H9 (cell line): Measurements from ENCODE around the gene MRAP2. TPM values are rescaled to one million over a fixed set of nuclear protein-coding genes. Genes with fewer than 3 reads are reported as not detected.
"Not testable (repeated sequence)": the region's sequence is repeated elsewhere in the genome, so short reads cannot be mapped to it uniquely, and the experiment has no call there.

ENCODE experiments used
- DNase-seq: peaks from one replicate; pipeline ENCODE4 v3.0.0-alpha.2; 2017
- H2AFZ ChIP-seq: one replicate; pipeline ENCODE4 v1.6.1; 2013; ENCODE audit warnings: mild to moderate bottlenecking, low read length, control low read depth, moderate library complexity
- H2AK5ac ChIP-seq: 2 replicates; pipeline ENCODE4 v1.6.1; 2013; ENCODE audit warnings: low read length, control low read depth, mixed read lengths; ENCODE audit not compliant: insufficient read length
- H2BK120ac ChIP-seq: one replicate; pipeline ENCODE4 v1.6.1; 2013; ENCODE audit warnings: low read depth, mild to moderate bottlenecking, low read length, control low read depth, inconsistent platforms; ENCODE audit not compliant: poor library complexity, severe bottlenecking
- H2BK12ac ChIP-seq: 2 replicates; pipeline ENCODE4 v1.6.1; 2013; ENCODE audit warnings: low read length, control low read depth, mixed read lengths, low read depth; ENCODE audit not compliant: insufficient read length
- H2BK15ac ChIP-seq: 2 replicates; pipeline ENCODE4 v1.6.1; 2013; ENCODE audit warnings: low read depth, low read length, control low read depth
- H2BK20ac ChIP-seq: one replicate; pipeline ENCODE4 v1.6.1; 2013; ENCODE audit warnings: low read depth, mild to moderate bottlenecking, low read length, control low read depth, inconsistent platforms; ENCODE audit not compliant: poor library complexity, severe bottlenecking
- H2BK5ac ChIP-seq: 2 replicates; pipeline ENCODE4 v1.6.1; 2013; ENCODE audit warnings: low read length, control low read depth, mixed read lengths; ENCODE audit not compliant: insufficient read length
- H3K14ac ChIP-seq: 2 replicates; pipeline ENCODE4 v1.6.1; 2013; ENCODE audit warnings: low read length, control low read depth; ENCODE audit not compliant: insufficient read depth
- H3K18ac ChIP-seq: 2 replicates; pipeline ENCODE4 v1.6.1; 2013; ENCODE audit warnings: low read depth, mild to moderate bottlenecking, mixed read lengths, low read length, control low read depth; ENCODE audit not compliant: insufficient read length
- H3K23ac ChIP-seq: 2 replicates; pipeline ENCODE4 v1.6.1; 2013; ENCODE audit warnings: low read length, control low read depth, mixed read lengths, low read depth; ENCODE audit not compliant: insufficient read length
- H3K23me2 ChIP-seq: 2 replicates; pipeline ENCODE4 v1.6.1; 2013; ENCODE audit warnings: low read depth, mild to moderate bottlenecking, mixed read lengths, low read length, control low read depth; ENCODE audit not compliant: insufficient read length, poor library complexity, severe bottlenecking
- H3K27ac ChIP-seq: 2 replicates; pipeline ENCODE4 v1.5.1; 2013; ENCODE audit warnings: low read length, control low read depth, mixed read lengths, low read depth; ENCODE audit not compliant: insufficient read length
- H3K27me3 ChIP-seq: 2 replicates; pipeline ENCODE4 v1.6.1; 2013; ENCODE audit warnings: low read length, control low read depth, inconsistent platforms; ENCODE audit not compliant: insufficient read depth
- H3K4ac ChIP-seq: 2 replicates; pipeline ENCODE4 v1.6.1; 2013; ENCODE audit warnings: low read depth, mild to moderate bottlenecking, control low read depth, inconsistent platforms, low read length, moderate library complexity
- H3K4me1 ChIP-seq: 2 replicates; pipeline ENCODE4 v1.6.1; 2013; ENCODE audit warnings: low read length, control low read depth, inconsistent platforms; ENCODE audit not compliant: insufficient read depth
- H3K4me2 ChIP-seq: 2 replicates; pipeline ENCODE4 v1.6.1; 2013; ENCODE audit warnings: low read length, control low read depth, mixed read lengths; ENCODE audit not compliant: insufficient read length, insufficient read depth
- H3K56ac ChIP-seq: 2 replicates; pipeline ENCODE4 v1.6.1; 2013; ENCODE audit warnings: low read depth, mild to moderate bottlenecking, mixed read lengths, low read length, control low read depth; ENCODE audit not compliant: insufficient read length
- H3K79me1 ChIP-seq: 2 replicates; pipeline ENCODE4 v1.6.1; 2013; ENCODE audit warnings: low read depth, mild to moderate bottlenecking, moderate library complexity, low read length, control low read depth, inconsistent platforms; ENCODE audit not compliant: insufficient read depth, poor library complexity, severe bottlenecking
- H3K79me2 ChIP-seq: 2 replicates; pipeline ENCODE4 v1.6.1; 2013; ENCODE audit warnings: low read length, control low read depth, inconsistent platforms; ENCODE audit not compliant: insufficient read depth
- H3K9ac ChIP-seq: 2 replicates; pipeline ENCODE4 v1.6.1; 2013; ENCODE audit warnings: low read length, control low read depth, mixed read lengths; ENCODE audit not compliant: insufficient read length; ENCODE audit errors: extremely low read depth
- H3K9me3 ChIP-seq: one replicate; pipeline ENCODE4 v1.6.1; 2013; ENCODE audit warnings: low read depth, low read length, inconsistent platforms; ENCODE audit not compliant: control insufficient read depth
- H3T11ph ChIP-seq: one replicate; pipeline ENCODE4 v1.6.1; 2013; ENCODE audit warnings: mild to moderate bottlenecking, low read length, control low read depth, inconsistent platforms
- H4K20me1 ChIP-seq: one replicate; pipeline ENCODE4 v1.6.1; 2013; ENCODE audit not compliant: control insufficient read depth, insufficient read length, insufficient read depth
- H4K5ac ChIP-seq: 2 replicates; pipeline ENCODE4 v1.6.1; 2013; ENCODE audit warnings: low read depth, mild to moderate bottlenecking, mixed read lengths, low read length, control low read depth; ENCODE audit not compliant: insufficient read length
- H4K8ac ChIP-seq: replicated peaks from 2 replicates; pipeline ENCODE4 v1.6.1; 2013; ENCODE audit warnings: low read length, control low read depth, mixed read lengths, low read depth; ENCODE audit not compliant: insufficient read length
- H4K91ac ChIP-seq: 2 replicates; pipeline ENCODE4 v1.6.1; 2013; ENCODE audit warnings: low read depth, mild to moderate bottlenecking, moderate library complexity, mixed read lengths, low read length, control low read depth; ENCODE audit not compliant: insufficient read length
- H3K27ac Mint-ChIP-seq, 3 experiments: 2 replicates in 2 of 3; 3 replicates in 1 of 3; pipeline ENCODE4 v1.8.0; 2020 to 2021; ENCODE audit warnings: mixed read lengths in 3 of 3, mild to moderate bottlenecking in 1 of 3, moderate library complexity in 1 of 3
- H3K27me3 Mint-ChIP-seq: 2 replicates; pipeline ENCODE4 v1.8.0; 2021; ENCODE audit warnings: low read depth, mild to moderate bottlenecking, moderate library complexity, mixed read lengths
- H3K36me3 Mint-ChIP-seq, 3 experiments: 2 replicates in 2 of 3; 3 replicates in 1 of 3; pipeline ENCODE4 v1.8.0; 2020 to 2021; ENCODE audit warnings: low read depth in 3 of 3, mixed read lengths in 3 of 3; ENCODE audit not compliant: insufficient read depth in 1 of 3
- H3K4me1 Mint-ChIP-seq, 2 experiments: 2 replicates each; pipeline ENCODE4 v1.8.0; 2020; ENCODE audit warnings: mixed read lengths in 2 of 2
- H3K4me3 Mint-ChIP-seq, 2 experiments: 2 replicates in 1 of 2; 3 replicates in 1 of 2; pipeline ENCODE4 v1.8.0; 2020 to 2021; ENCODE audit warnings: mild to moderate bottlenecking in 2 of 2, mixed read lengths in 2 of 2, moderate library complexity in 1 of 2
- H3K9me3 Mint-ChIP-seq, 2 experiments: 2 replicates in 1 of 2; 3 replicates in 1 of 2; pipeline ENCODE4 v1.8.0; 2020; ENCODE audit warnings: mild to moderate bottlenecking in 2 of 2, mixed read lengths in 2 of 2, moderate library complexity in 1 of 2
- WGBS: extraction: QIAGEN DNeasy Blood & Tissue Kit; methylation state at CpG from one replicate; pipeline ENCODE4 v1.1.7; 2013; ENCODE audit warnings: missing lambda C conversion rate, low lambda C conversion rate, mixed read lengths; ENCODE audit not compliant: insufficient read length; ENCODE audit errors: extremely low coverage; 5-methylcytosine and 5-hydroxymethylcytosine counted together
- total RNA-seq: library from RNA; stranded (reverse); gene quantifications from 2 replicates; pipeline ENCODE4 v1.2.1, GENCODE V29; 2021
- TF ChIP-seq, protein P1 (sequence below): fragments of 200-600 bp; sonication (generic); conservative IDR thresholded peaks from 3 replicates; pipeline ENCODE4 v1.8.0; 2021; ENCODE audit warnings: antibody characterized with exemption, mild to moderate bottlenecking

MRAP2 gene
- total RNA-seq, 1 experiment from 2014 or later: 8.0 TPM

DNA sequence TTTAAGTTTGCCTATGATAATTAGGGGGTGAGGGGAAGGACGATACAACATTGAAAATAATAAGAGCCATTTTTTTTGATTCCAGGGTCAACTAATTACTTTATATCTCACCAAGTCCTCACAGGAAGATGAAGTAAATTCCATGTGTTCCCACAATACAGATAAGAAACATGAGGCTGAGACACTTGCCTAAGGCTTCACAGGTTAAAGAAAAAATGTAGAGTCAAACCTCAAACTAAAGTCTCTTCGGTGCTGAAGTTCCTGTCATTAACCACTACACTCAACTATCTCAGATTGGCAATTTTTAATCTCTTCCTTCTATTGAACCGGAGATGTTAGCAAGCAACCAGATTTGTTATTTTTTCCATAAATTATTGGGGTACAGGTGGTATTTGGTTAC lies 33.0 kb downstream of the MRAP2 start:
- H3K79me1 ChIP-seq: no peaks in the 10 kb centered on the region
- no peaks in the 10 kb centered on the region for H3K27me3 Mint-ChIP-seq
- H3K27me3 ChIP-seq: no peaks in the 10 kb centered on the region
- H3K9ac ChIP-seq: no peak overlapping the region
- H3K56ac ChIP-seq: no peak overlapping the region
- H4K20me1 ChIP-seq: no peaks in the 10 kb centered on the region
- H3K23ac ChIP-seq: no peak overlapping the region
- H3K4me2 ChIP-seq: no peak overlapping the region
- no peak overlapping the region for H4K5ac ChIP-seq
- no peaks in the 10 kb centered on the region for H3K79me2 ChIP-seq
- peaks cover 6 to 23% (median 13%) of the 10 kb centered on the region in 3 experiments; a peak in 5 of 7 replicates for H3K36me3 Mint-ChIP-seq
- no peak overlapping the region for H3K27ac ChIP-seq
- H3K27ac Mint-ChIP-seq: no peak overlapping the region
- WGBS: no CpG with 5 or more reads among the region's 3 CpGs
- H3K14ac ChIP-seq: no peak overlapping the region
- no peak overlapping the region for H2BK12ac ChIP-seq
- no peak overlapping the region for H3T11ph ChIP-seq
- no peak overlapping the region for H2AK5ac ChIP-seq
- H3K4me1 Mint-ChIP-seq: peaks cover 14 to 15% of the 10 kb centered on the region in 2 experiments
- TF ChIP-seq, protein P1, sequence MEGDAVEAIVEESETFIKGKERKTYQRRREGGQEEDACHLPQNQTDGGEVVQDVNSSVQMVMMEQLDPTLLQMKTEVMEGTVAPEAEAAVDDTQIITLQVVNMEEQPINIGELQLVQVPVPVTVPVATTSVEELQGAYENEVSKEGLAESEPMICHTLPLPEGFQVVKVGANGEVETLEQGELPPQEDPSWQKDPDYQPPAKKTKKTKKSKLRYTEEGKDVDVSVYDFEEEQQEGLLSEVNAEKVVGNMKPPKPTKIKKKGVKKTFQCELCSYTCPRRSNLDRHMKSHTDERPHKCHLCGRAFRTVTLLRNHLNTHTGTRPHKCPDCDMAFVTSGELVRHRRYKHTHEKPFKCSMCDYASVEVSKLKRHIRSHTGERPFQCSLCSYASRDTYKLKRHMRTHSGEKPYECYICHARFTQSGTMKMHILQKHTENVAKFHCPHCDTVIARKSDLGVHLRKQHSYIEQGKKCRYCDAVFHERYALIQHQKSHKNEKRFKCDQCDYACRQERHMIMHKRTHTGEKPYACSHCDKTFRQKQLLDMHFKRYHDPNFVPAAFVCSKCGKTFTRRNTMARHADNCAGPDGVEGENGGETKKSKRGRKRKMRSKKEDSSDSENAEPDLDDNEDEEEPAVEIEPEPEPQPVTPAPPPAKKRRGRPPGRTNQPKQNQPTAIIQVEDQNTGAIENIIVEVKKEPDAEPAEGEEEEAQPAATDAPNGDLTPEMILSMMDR: no peak
- no peak overlapping the region for H3K18ac ChIP-seq
- H3K23me2 ChIP-seq: no peaks in the 10 kb centered on the region
- no peak overlapping the region for H3K4me3 Mint-ChIP-seq
- no peak overlapping the region for H4K91ac ChIP-seq
- peaks cover 10% of the 10 kb centered on the region for H3K4me1 ChIP-seq
- H2AFZ ChIP-seq: no peak overlapping the region
- no peak overlapping the region for H3K4ac ChIP-seq
- no peak overlapping the region for H2BK120ac ChIP-seq
- no peaks in the 10 kb centered on the region for H3K9me3 ChIP-seq
- no peak for DNase-seq
- no peak overlapping the region for H4K8ac ChIP-seq
- no peak overlapping the region for H2BK20ac ChIP-seq
- no peak overlapping the region for H2BK15ac ChIP-seq
- H2BK5ac ChIP-seq: no peak overlapping the region
- peaks cover 0 to 14% of the 10 kb centered on the region in 2 experiments; a peak in 3 of 5 replicates for H3K9me3 Mint-ChIP-seq

DNA sequence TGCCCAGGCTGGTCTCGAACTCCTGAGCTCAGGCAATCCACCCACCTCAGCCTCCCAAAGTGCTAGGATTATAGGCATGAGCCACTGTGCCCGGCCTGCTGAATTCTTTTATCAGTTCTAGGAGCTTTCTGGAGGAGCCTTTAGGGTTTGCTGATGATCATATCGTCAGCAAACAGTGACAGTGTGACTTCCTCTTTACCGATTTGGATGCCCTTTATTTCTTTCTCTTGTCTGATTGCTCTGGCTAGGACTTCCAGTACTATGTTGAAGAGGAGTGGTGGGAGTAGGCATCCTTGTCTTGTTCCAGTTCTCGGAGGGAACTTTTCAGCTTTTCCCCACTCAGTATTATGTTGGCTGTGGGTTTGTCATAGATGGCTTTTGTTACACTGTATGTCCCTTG lies 35.3 kb downstream of the MRAP2 start:
- no CpG with 5 or more reads among the region's 5 CpGs for WGBS
- not testable (repeated sequence) for H3K27ac Mint-ChIP-seq, H3K9ac ChIP-seq, H3K23ac ChIP-seq, H3K9me3 ChIP-seq, H3K4me1 ChIP-seq, H4K5ac ChIP-seq, H3K4me1 Mint-ChIP-seq, DNase-seq, H3K4me2 ChIP-seq, H2AFZ ChIP-seq, H2BK20ac ChIP-seq, H4K20me1 ChIP-seq, H2BK12ac ChIP-seq, H2BK5ac ChIP-seq, H3K56ac ChIP-seq, H3K27me3 ChIP-seq, H2AK5ac ChIP-seq, H3K4me3 Mint-ChIP-seq, H2BK120ac ChIP-seq, H3K23me2 ChIP-seq, H3K18ac ChIP-seq, H3K79me1 ChIP-seq, H3K4ac ChIP-seq, H4K8ac ChIP-seq, H4K91ac ChIP-seq, H3K79me2 ChIP-seq, H3K27me3 Mint-ChIP-seq, H3T11ph ChIP-seq, H3K27ac ChIP-seq, H3K14ac ChIP-seq, H2BK15ac ChIP-seq
- Mint-ChIP-seq H3K9me3 (peaks cover 0 to 16% of the 10 kb centered on the region in 2 experiments; a peak in 3 of 5 replicates), H3K36me3 (peaks cover 10 to 33% (median 22%) of the 10 kb centered on the region in 3 experiments; a peak in 5 of 7 replicates)
